Neuronal stem cell (in vitro differentiated cells): ENCODE measurements around the gene FKBP2.
A peak's percentile ranks its signal among the peaks of the same experiment; 100 is the strongest.

Experiments used
- DNase-seq: peaks from one replicate; pipeline ENCODE4 v3.0.0-alpha.2; 2013; ENCODE audit warnings: low spot score
- H2AFZ ChIP-seq: one replicate; pipeline ENCODE4 v1.6.1; 2013; ENCODE audit warnings: mild to moderate bottlenecking, low read length, inconsistent platforms
- H2AK5ac ChIP-seq: 2 replicates; pipeline ENCODE4 v1.6.1; 2013; ENCODE audit warnings: low read depth, mild to moderate bottlenecking, inconsistent platforms, low read length, moderate library complexity, mixed read lengths
- H2BK120ac ChIP-seq: 2 replicates; pipeline ENCODE4 v1.6.1; 2013; ENCODE audit warnings: low read depth, mild to moderate bottlenecking, inconsistent platforms, low read length, moderate library complexity, mixed read lengths
- H2BK12ac ChIP-seq: one replicate; pipeline ENCODE4 v1.6.1; 2013; ENCODE audit warnings: low read length, inconsistent platforms
- H2BK15ac ChIP-seq: 2 replicates; pipeline ENCODE4 v1.6.1; 2013; ENCODE audit warnings: mild to moderate bottlenecking, low read length, inconsistent platforms, mixed read lengths
- H2BK5ac ChIP-seq: one replicate; pipeline ENCODE4 v1.6.1; 2013; ENCODE audit warnings: inconsistent platforms, mild to moderate bottlenecking, low read length, moderate library complexity
- H3K14ac ChIP-seq: one replicate; pipeline ENCODE4 v1.6.1; 2013; ENCODE audit warnings: low read length, inconsistent platforms
- H3K18ac ChIP-seq: 2 replicates; pipeline ENCODE4 v1.6.1; 2013; ENCODE audit warnings: low read length, inconsistent platforms
- H3K23ac ChIP-seq: 2 replicates; pipeline ENCODE4 v1.6.1; 2013; ENCODE audit warnings: low read depth, mild to moderate bottlenecking, mixed read lengths, low read length, inconsistent platforms; ENCODE audit not compliant: poor library complexity
- H3K27ac ChIP-seq: replicated peaks from 3 replicates; pipeline ENCODE4 v1.5.1; 2013; ENCODE audit warnings: low read length, inconsistent platforms
- H3K27me3 ChIP-seq, 3 experiments: 2 replicates each; pipeline ENCODE4 v1.6.1; 2013; ENCODE audit warnings: low read length in 3 of 3, mild to moderate bottlenecking in 2 of 3, inconsistent platforms in 1 of 3, low read depth in 1 of 3, mixed read lengths in 1 of 3, moderate library complexity in 1 of 3; ENCODE audit not compliant: control insufficient read depth in 3 of 3, insufficient read depth in 3 of 3
- H3K36me3 ChIP-seq, 2 donors: replicated peaks in 1 of 2; 2 replicates each; pipeline ENCODE4 v1.6.1; 2013; ENCODE audit warnings: low read length in 2 of 2; ENCODE audit not compliant: control insufficient read depth in 2 of 2, insufficient read depth in 2 of 2
- H3K4ac ChIP-seq: 2 replicates; pipeline ENCODE4 v1.6.1; 2013; ENCODE audit warnings: inconsistent platforms, mild to moderate bottlenecking, low read length, moderate library complexity
- H3K4me1 ChIP-seq, 2 donors: 1 replicate in 1 of 2; 2 replicates in 1 of 2; pipeline ENCODE4 v1.6.1; 2013; ENCODE audit warnings: low read length in 2 of 2, low read depth in 1 of 2; ENCODE audit not compliant: control insufficient read depth in 2 of 2, insufficient read depth in 1 of 2
- H3K4me2 ChIP-seq: one replicate; pipeline ENCODE4 v1.6.1; 2013; ENCODE audit warnings: mild to moderate bottlenecking, low read length, inconsistent platforms; ENCODE audit not compliant: insufficient read depth, poor library complexity, severe bottlenecking
- H3K4me3 ChIP-seq, 2 donors: 2 replicates each; pipeline ENCODE4 v1.5.1; 2013; ENCODE audit warnings: low read length in 2 of 2, mild to moderate bottlenecking in 2 of 2, inconsistent platforms in 1 of 2, moderate library complexity in 1 of 2
- H3K79me1 ChIP-seq: one replicate; pipeline ENCODE4 v1.6.1; 2013; ENCODE audit warnings: low read depth, mild to moderate bottlenecking, inconsistent platforms, low read length, moderate library complexity
- H3K9ac ChIP-seq: one replicate; pipeline ENCODE4 v1.6.1; 2013; ENCODE audit warnings: mild to moderate bottlenecking, low read depth, low read length, inconsistent platforms; ENCODE audit not compliant: poor library complexity
- H3K9me3 ChIP-seq, 2 donors: replicated peaks in 1 of 2; 2 replicates each; pipeline versions ENCODE3 to v1.6.1; 2013; ENCODE audit warnings: low read length in 2 of 2, mild to moderate bottlenecking in 2 of 2, inconsistent platforms in 1 of 2, low read depth in 1 of 2, mixed read lengths in 1 of 2, moderate library complexity in 1 of 2; ENCODE audit not compliant: control insufficient read depth in 2 of 2, insufficient read depth in 1 of 2
- H4K8ac ChIP-seq: one replicate; pipeline ENCODE4 v1.6.1; 2013; ENCODE audit warnings: low read depth, mild to moderate bottlenecking, inconsistent platforms, low read length, moderate library complexity
- H4K91ac ChIP-seq: one replicate; pipeline ENCODE4 v1.6.1; 2013; ENCODE audit warnings: low read length, low read depth, mild to moderate bottlenecking, inconsistent platforms; ENCODE audit not compliant: poor library complexity
- WGBS, 2 donors: extraction: QIAGEN DNeasy Blood & Tissue Kit; methylation state at CpG; one replicate each; pipeline ENCODE4 v1.1.7; 2013; ENCODE audit warnings: missing lambda C conversion rate in 2 of 2, mixed read lengths in 1 of 2; ENCODE audit not compliant: insufficient read length in 2 of 2, insufficient replicate concordance in 1 of 2; ENCODE audit errors: extremely low coverage in 2 of 2; 5-methylcytosine and 5-hydroxymethylcytosine counted together

The FKBP2 gene

GRCh38 chr11:64290352-64291261 lies 49.7 kb downstream of the FKBP2 start:
- Histone ChIP-seq H2BK15ac (peak overlapping the region; percentile 15), H3K18ac (peak overlapping the region; percentile 19), H3K9ac (no peak overlapping the region), H2BK5ac (no peak overlapping the region), H3K23ac (peak overlapping the region; percentile 76), H3K27me3 (peaks cover 32 to 63% (median 62%) of the 10 kb centered on the region in 3 experiments), H3K4ac (no peak overlapping the region), H3K27ac (no peak overlapping the region), H3K4me2 (no peak overlapping the region), H2AK5ac (no peak overlapping the region), H2BK12ac (no peak overlapping the region), H4K91ac (no peak overlapping the region), H3K4me3 (no peak overlapping the region), H3K14ac (peak overlapping the region; percentile 47), H2AFZ (no peak overlapping the region), H3K4me1 (peaks cover 12 to 13% of the 10 kb centered on the region in 2 donors), H3K36me3 (no peaks in the 10 kb centered on the region), H2BK120ac (no peak overlapping the region), H4K8ac (no peak overlapping the region), H3K79me1 (peaks cover 2% of the 10 kb centered on the region), H3K9me3 (no peaks in the 10 kb centered on the region)
- DNase-seq = no peak
- WGBS, 2 donors = no CpG with 5 or more reads among the region's 10 CpGs

GRCh38 chr11:64291262-64291751 lies 50.4 kb downstream of the FKBP2 start, which contains the start of gene KCNK4:
Gene KCNK4, plus strand, starts transcription at chr11:64291302. Its CDS starts 1,717 bp downstream, at chr11:64293019.
- H3K9ac ChIP-seq = peak within 1 kb of the TSS; percentile 74
- H4K91ac ChIP-seq = no peak within 1 kb of the TSS
- no peaks in the 10 kb centered on the region for H3K9me3 ChIP-seq
- peak within 1 kb of the TSS; percentile 15 for H2BK15ac ChIP-seq
- peaks cover 35 to 70% (median 69%) of the 10 kb centered on the region in 3 experiments for H3K27me3 ChIP-seq
- H2BK12ac ChIP-seq = no peak within 1 kb of the TSS
- WGBS, 2 donors = no CpG with 5 or more reads among the region's 45 CpGs
- H4K8ac ChIP-seq = no peak within 1 kb of the TSS
- peaks cover 2% of the 10 kb centered on the region for H3K79me1 ChIP-seq
- peak within 1 kb of the TSS; percentile 47 for H3K14ac ChIP-seq
- no peaks in the 10 kb centered on the region for H3K36me3 ChIP-seq
- H3K23ac ChIP-seq = peak within 1 kb of the TSS; percentile 83
- no peak within 1 kb of the TSS for H3K4ac ChIP-seq
- H3K18ac ChIP-seq = peak within 1 kb of the TSS; percentile 74
- H2AFZ ChIP-seq = peak within 1 kb of the TSS; percentile 79
- no peak within 1 kb of the TSS for H2BK120ac ChIP-seq
- H3K4me3 ChIP-seq = peak within 1 kb of the TSS; percentile 20 to 68
- peak within 1 kb of the TSS; percentile 60 for H3K4me2 ChIP-seq
- peak within 1 kb of the TSS; percentile 81 for H2AK5ac ChIP-seq
- no peak for DNase-seq
- H3K27ac ChIP-seq = no peak within 1 kb of the TSS
- H2BK5ac ChIP-seq = peak within 1 kb of the TSS; percentile 17
- H3K4me1 ChIP-seq = peaks cover 8 to 13% of the 10 kb centered on the region in 2 donors

GRCh38 chr11:64291752-64292459 lies 51.0 kb downstream of the FKBP2 start:
- H3K4me3 ChIP-seq = peak overlapping the region; percentile 20 to 68
- H4K8ac ChIP-seq = no peak overlapping the region
- no peak overlapping the region for H2BK12ac ChIP-seq
- peak overlapping the region; percentile 74 for H3K9ac ChIP-seq
- H4K91ac ChIP-seq = no peak overlapping the region
- no peak overlapping the region for H3K27ac ChIP-seq
- peak overlapping the region; percentile 82 for H3K18ac ChIP-seq
- peak overlapping the region; percentile 17 for H2BK5ac ChIP-seq
- H3K79me1 ChIP-seq = peaks cover 2% of the 10 kb centered on the region
- H2AK5ac ChIP-seq = peak overlapping the region; percentile 81
- H3K4me1 ChIP-seq = peaks cover 6 to 13% of the 10 kb centered on the region in 2 donors
- peak overlapping the region; percentile 83 for H3K23ac ChIP-seq
- H3K14ac ChIP-seq = peak overlapping the region; percentile 47
- WGBS, 2 donors = no CpG with 5 or more reads among the region's 96 CpGs
- peak overlapping the region; percentile 79 for H2AFZ ChIP-seq
- H2BK120ac ChIP-seq = no peak overlapping the region
- no peak overlapping the region for H2BK15ac ChIP-seq
- no peaks in the 10 kb centered on the region for H3K36me3 ChIP-seq
- no peak for DNase-seq
- no peaks in the 10 kb centered on the region for H3K9me3 ChIP-seq
- H3K4ac ChIP-seq = no peak overlapping the region
- H3K4me2 ChIP-seq = peak overlapping the region; percentile 60
- H3K27me3 ChIP-seq = peaks cover 41 to 76% (median 75%) of the 10 kb centered on the region in 3 experiments
